Measurements from ENCODE around the gene AUTS2.

Gene AUTS2

DNA sequence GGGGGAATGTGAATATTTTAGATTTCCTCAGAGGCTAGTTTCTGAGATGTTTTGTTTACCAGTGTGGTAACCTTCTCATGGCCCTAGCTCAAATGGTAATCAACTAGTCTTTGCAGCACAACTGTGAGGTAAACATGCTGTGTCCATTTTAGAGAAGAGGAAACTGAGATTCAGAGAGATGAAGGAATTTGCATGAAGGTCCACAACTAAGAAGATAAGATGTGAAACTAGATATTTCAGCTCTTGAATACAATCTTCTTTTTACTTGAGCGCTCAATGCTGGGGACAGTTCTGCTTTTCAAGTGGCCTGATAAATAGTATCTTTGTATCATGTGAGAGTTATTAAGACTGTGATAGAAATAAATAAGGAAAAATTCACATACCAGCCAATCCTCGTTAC, 245.4 kb downstream of the AUTS2 start:
- TF ChIP-seq ZNF274 (IDR thresholded peaks at IDR 0.05; ENCODE audit: low read depth, low read length), result no peak

DNA sequence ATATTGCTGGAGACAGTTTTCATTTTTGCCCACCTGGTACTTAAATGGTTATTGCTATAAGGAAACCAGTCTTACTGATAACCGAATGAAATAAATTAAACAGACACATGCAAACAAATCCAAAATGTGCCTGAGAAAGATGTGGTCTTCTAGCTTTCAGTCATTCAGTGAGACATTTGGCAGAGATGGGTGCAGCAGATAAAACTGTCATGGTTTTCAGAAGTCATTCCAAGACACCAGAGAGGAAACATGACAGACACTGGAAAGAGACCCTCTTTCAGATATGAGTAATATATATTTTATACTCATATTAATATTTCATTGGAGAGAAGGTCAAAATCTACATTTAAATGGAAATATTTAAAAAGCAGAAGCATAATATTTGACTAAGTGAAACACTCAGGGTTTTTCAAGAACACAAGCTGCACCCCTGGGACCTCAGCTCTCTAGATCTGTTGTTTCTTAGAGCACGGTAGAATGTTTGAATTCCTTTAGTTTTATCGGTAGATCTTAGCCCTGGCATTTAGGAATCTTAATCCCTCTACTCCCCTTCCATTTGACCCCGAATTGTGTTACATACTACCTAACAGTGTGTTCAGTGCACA, 246.1 kb downstream of the AUTS2 start:
- no peak overlapping the region for H3K4me3 ChIP-seq (ENCODE audit: low read length)
- TF ChIP-seq ZNF274 (IDR thresholded peaks at IDR 0.05; ENCODE audit: low read depth, low read length), result no peak

More for the DNA sequence above, 245.4 kb downstream of the AUTS2 start:
- H3K4me3 ChIP-seq (ENCODE audit: low read length), result no peak overlapping the region

DNA sequence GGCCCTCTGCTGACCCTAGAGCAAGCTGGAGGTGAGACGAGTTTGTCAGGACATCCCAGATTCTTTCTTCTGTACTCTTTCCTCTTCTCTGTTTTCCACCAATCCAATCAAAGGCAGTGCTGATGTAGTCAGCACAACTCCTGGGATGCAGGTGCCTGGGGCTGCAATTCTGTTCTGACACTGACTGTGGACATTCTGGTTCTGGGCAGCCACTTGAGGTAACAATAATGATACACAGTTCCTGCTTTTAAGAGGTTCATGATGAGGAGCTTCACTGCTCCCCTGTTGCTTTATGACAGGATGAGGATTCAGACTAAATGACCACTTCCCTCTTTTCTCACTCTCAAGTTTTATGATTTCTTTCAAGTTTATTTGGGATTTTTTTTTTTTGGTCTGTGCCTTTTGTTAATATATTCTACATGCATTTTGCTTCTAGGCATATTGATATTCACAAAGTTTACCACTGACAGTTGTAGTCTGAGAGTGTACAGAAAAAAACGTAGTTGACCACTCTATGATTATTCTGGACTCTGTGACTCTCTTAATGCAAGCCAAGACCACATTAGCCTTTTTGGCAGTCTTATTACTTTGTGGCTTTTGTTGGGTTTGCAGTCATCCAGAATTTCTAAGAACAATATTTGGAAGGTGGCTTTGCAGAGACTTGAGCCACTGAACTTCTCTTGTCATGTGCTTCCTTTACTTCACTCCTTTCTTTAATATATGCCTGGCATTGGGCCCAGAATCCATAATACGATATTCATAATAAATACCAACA, 247.6 kb downstream of the AUTS2 start:
- no peak for TF ChIP-seq ZNF274 (IDR thresholded peaks at IDR 0.05; ENCODE audit: low read depth, low read length)

GRCh38 chr7:69847921-69848612, 249.8 kb downstream of the AUTS2 start:
- H3K4me3 ChIP-seq (ENCODE audit: low read length), result no peak overlapping the region
- no peak for TF ChIP-seq ZNF274 (IDR thresholded peaks at IDR 0.05; ENCODE audit: low read depth, low read length)

More for the DNA sequence above, 247.6 kb downstream of the AUTS2 start:
- H3K4me3 ChIP-seq (ENCODE audit: low read length), result no peak overlapping the region; the same call in 1 of the 2 replicates

DNA sequence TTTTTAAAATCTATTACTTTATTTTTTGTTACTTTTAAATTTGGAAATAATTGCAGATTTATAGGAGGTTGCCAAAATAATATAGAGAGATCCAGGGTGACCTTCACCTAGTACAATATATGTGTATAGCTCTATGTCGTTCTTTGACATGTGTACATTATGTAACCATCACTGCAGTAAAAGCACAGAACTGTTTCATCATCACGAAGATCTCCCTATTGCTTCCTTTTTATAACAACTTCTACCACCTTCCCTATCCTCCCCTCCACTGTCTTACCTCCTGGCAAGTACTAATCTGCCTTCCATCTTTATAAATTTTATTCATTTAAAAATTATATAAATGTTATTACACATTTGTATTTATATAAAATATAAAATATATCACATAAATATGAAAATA, 251.0 kb downstream of the AUTS2 start:
- no peak for TF ChIP-seq ZNF274 (IDR thresholded peaks at IDR 0.05; ENCODE audit: low read depth, low read length)

DNA sequence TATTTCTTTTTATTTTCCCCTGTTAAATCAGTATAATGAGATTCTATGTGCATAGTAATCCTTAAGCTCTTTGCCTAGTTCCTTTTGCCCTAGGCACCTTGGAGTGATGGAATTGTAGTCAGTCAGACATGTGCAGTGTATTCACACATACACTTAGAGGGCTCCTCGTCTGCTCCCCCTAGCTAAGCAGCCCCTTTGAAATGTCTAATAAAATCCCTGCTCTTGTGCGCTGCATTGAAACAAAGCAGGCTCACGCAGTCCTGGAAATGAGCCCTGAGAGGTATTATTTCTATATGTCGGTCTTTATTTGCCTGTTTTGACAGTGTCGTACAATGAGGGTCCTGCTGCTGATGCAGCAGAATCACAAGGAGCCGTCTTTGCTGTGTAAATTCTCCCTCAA, 258.7 kb downstream of the AUTS2 start:
- no peak for TF ChIP-seq ZNF274 (IDR thresholded peaks at IDR 0.05; ENCODE audit: low read depth, low read length)
- no peak overlapping the region for H3K4me3 ChIP-seq (ENCODE audit: low read length)

More for the DNA sequence above, 251.0 kb downstream of the AUTS2 start:
- H3K4me3 ChIP-seq (ENCODE audit: low read length), result no peak overlapping the region

DNA sequence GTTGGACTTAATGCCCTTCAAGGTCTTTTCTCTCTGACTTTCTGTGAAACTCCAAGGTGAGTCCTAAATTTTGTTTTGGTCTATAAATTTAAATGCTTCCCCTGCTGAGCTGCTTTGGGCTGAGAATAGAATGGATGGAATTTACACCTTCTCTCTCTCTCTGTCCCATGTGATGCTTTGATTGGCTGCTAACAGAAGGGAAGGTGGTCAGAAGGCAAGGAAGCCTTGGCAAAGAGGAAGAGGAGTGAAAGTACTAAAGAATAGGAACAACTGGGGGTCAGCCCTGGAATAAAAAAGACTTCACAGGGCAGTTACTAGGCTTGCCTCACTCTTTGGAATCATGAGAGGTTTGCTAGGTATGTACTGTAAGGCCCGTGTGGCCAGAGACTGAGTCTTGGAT, 260.2 kb downstream of the AUTS2 start:
- TF ChIP-seq ZNF274 (IDR thresholded peaks at IDR 0.05; ENCODE audit: low read depth, low read length), result no peak

DNA sequence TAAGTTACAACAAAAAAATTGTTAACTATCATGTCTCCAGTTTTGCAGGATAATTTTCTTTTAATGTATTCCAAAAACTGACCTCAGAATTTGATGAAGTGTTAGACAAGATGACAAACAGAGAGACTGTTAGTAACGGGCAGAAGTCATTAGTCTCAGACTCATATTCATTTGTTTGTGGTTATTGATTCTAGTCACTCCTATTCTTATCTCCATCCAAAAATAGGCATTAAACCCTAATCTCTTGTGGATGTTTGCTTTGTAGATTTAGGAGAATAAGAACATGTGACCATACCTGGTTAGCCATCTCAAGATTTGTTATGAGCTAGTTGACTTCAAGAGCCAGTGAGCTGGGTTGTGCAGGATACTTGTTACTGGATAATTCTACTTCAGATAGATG, 261.1 kb downstream of the AUTS2 start:
- H3K4me3 ChIP-seq (ENCODE audit: low read length), result no peak overlapping the region
- no peak for TF ChIP-seq ZNF274 (IDR thresholded peaks at IDR 0.05; ENCODE audit: low read depth, low read length)

More for the DNA sequence above, 260.2 kb downstream of the AUTS2 start:
- no peak overlapping the region for H3K4me3 ChIP-seq (ENCODE audit: low read length)

DNA sequence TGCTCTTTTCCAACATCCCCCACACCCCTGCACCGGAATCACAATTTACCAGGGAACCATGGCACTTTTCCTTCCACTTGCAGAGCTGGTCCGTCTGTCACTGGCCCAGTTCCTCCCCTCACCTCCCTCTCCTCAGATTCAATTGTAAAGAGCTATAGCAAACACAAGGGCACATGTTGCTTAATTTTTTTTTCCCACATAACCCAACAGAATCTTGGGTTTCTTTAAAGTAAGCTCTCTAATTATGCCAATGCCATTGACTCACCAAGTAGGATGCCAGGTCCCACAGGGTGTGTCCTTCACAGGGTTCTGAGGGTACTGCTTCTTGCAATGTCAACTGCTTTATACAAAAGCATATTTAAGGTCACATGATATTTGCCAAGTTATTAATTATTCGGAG, 262.2 kb downstream of the AUTS2 start:
- TF ChIP-seq ZNF274 (IDR thresholded peaks at IDR 0.05; ENCODE audit: low read depth, low read length), result no peak
- no peak overlapping the region for H3K4me3 ChIP-seq (ENCODE audit: low read length)

DNA sequence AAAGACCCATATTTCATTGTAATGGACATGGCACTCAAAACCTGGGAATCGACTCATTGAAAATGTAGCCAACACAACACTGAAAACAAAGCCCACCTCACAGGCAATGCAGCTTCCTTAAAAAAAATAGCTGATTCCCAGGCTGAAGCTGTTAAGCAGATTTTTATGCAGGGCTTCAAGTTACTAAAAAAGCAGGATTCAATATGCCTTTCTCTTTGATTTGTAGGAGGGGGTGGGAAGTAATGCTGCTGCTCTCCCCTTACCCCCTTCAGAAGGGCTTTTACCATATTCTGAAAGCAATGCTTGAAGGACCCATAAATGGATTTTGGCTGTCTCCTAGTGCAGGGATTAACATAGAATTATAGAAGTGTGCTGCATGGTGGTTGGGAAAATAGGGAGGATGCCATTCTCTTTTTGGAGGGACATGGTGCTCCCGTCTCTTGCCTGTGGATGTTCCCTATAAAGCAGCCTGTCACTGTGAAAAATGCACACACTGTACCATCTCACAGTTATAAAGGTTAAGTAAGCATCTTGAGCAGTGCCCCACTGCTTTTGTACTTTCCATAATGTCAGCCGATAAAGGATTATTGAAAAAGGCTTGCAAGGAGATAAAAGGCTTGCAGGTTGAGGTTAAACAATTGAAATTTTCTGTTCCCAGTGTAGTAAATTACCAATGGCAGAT, 262.8 kb downstream of the AUTS2 start:
- TF ChIP-seq ZNF274 (IDR thresholded peaks at IDR 0.05; ENCODE audit: low read depth, low read length), result no peak
- no peak overlapping the region for H3K4me3 ChIP-seq (ENCODE audit: low read length)

GRCh38 chr7:69862413-69863064, 264.3 kb downstream of the AUTS2 start:
- H3K4me3 ChIP-seq (ENCODE audit: low read length), result no peak overlapping the region
- TF ChIP-seq ZNF274 (IDR thresholded peaks at IDR 0.05; ENCODE audit: low read depth, low read length), result no peak

DNA sequence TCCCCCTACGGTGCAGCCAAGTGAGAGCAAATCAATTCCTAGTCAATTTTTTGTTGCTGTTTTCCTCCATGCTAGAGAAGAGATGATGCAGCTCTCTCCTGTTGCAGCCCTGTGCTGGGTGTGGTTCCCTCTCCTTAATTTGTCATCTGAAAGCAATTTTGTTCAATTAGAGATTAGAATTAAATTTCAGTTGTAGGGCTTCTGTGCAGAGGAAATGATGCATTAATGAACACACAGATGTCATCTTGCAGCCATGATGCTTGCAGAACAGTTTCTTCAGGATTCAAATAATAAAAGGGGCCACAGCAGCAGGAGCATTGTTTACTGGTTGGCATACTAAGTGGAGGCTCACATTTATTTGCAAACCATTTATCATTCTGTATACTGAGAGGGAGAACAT, 266.0 kb downstream of the AUTS2 start:
- H3K4me3 ChIP-seq (ENCODE audit: low read length), result no peak overlapping the region
- no peak for TF ChIP-seq ZNF274 (IDR thresholded peaks at IDR 0.05; ENCODE audit: low read depth, low read length)

DNA sequence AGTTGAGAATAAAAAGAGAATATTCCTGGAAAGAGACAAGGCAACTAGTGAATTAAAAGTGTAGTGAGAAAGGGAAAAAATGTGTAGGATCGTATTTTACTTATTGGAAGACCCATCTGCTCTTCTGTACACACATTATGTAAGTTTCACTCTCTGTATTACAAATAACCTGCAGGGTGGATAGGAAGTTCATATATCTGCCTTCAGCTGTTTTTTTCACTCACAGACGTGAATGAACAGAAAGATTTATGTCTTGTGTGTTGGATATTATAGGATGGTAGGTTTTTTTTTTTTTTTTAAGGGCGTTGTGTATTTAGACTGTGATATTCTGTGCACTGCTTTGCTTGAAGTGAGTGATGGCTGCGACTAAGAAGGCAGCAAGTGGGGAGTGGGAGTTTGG, 266.5 kb downstream of the AUTS2 start:
- H3K4me3 ChIP-seq (ENCODE audit: low read length), result no peak overlapping the region
- TF ChIP-seq ZNF274 (IDR thresholded peaks at IDR 0.05; ENCODE audit: low read depth, low read length), result no peak

GRCh38 chr7:69868921-69869320, 270.6 kb downstream of the AUTS2 start:
- H3K4me3 ChIP-seq (ENCODE audit: low read length), result no peak overlapping the region
- TF ChIP-seq ZNF274 (IDR thresholded peaks at IDR 0.05; ENCODE audit: low read depth, low read length), result no peak

Measured in GM08714 (cell line).